GM12878 (cell line): ENCODE data around the gene RHEB. TPM values are rescaled to one million over a fixed set of nuclear protein-coding genes. Genes with fewer than 3 reads are reported as not detected.

Source experiments
- ATAC-seq: fragments of 200-7000 bp; cut with Tn5 transposase; 3 replicates; pipeline ENCODE4 v1.9.1; 2020; ENCODE audit warnings: mild to moderate bottlenecking, moderate library complexity
- BruUV-seq: library from RNA; stranded (reverse); fragments of 400-500 nt; replicated peaks from 2 replicates; lab custom pipeline; 2021; lab: Mats Ljungman, UMichigan
- CTCF ChIA-PET: fragments of 300-600 bp; sonication (Branson Sonifier 250); formaldehyde crosslinking; extraction: SDS; loops from one replicate; lab custom pipeline; 2021; ENCODE audit warnings: inconsistent platforms; lab: Yijun Ruan, JAX
- POLR2A ChIA-PET: fragments of 350-600 bp; formaldehyde crosslinking; extraction: SDS; loops from one replicate; lab custom pipeline; 2021; ENCODE audit warnings: inconsistent platforms; lab: Charles Lee
- RAD21 ChIA-PET: fragments of 300-600 bp; sonication (Branson Sonifier 250); formaldehyde crosslinking; loops from one replicate; lab custom pipeline; 2023; ENCODE audit warnings: antibody characterized with exemption; ENCODE audit not compliant: unreplicated experiment; lab: Charles Lee
- SMC1A ChIA-PET: fragments of 300-600 bp; sonication (Branson Sonifier 250); formaldehyde crosslinking; loops from one replicate; lab custom pipeline; 2023; ENCODE audit not compliant: unreplicated experiment, uncharacterized antibody; lab: Charles Lee
- DNase-seq: peaks from one replicate; pipeline ENCODE4 v3.0.0-alpha.2; 2011; ENCODE audit warnings: low read depth, low spot score
- FAIRE-seq: peaks from 3 replicates; lab custom pipeline; 2011; peaks lifted over from hg19 to GRCh38; lab: Jason Lieb, UNC
- H2AFZ ChIP-seq: 2 replicates; pipeline ENCODE4 v1.6.0; 2011; ENCODE audit warnings: low read depth, low read length, control low read depth; ENCODE audit not compliant: control insufficient read depth
- H3K27ac ChIP-seq: 2 replicates; pipeline ENCODE4 v1.5.1; 2011; ENCODE audit warnings: control low read depth; ENCODE audit not compliant: control insufficient read depth, insufficient read depth
- H3K27me3 ChIP-seq, 2 experiments: replicated peaks in 1 of 2; 2 replicates each; pipeline versions ENCODE4 v1.6.0 to v1.6.1; 2011; ENCODE audit warnings: low read length in 1 of 2; ENCODE audit not compliant: control insufficient read depth in 2 of 2, insufficient read depth in 2 of 2
- H3K36me3 ChIP-seq, 2 experiments: 2 replicates each; pipeline ENCODE4 v1.5.1; 2011; ENCODE audit warnings: low read length in 1 of 2; ENCODE audit not compliant: control insufficient read depth in 2 of 2, insufficient read depth in 2 of 2
- H3K4me1 ChIP-seq: 2 replicates; pipeline ENCODE4 v1.6.1; 2011; ENCODE audit warnings: mild to moderate bottlenecking, low read length, moderate library complexity, mixed read lengths; ENCODE audit not compliant: control insufficient read depth, insufficient read depth
- H3K4me2 ChIP-seq: 2 replicates; pipeline ENCODE4 v1.6.0; 2011; ENCODE audit warnings: control low read depth; ENCODE audit not compliant: control insufficient read depth, insufficient read depth
- H3K4me3 ChIP-seq: fragments of 200-600 bp; sonication (generic); 2 replicates; pipeline ENCODE4 v1.5.1; 2016
- H3K79me2 ChIP-seq: 2 replicates; pipeline ENCODE4 v1.6.0; 2011; ENCODE audit warnings: low read length; ENCODE audit not compliant: control insufficient read depth, insufficient read depth
- H3K9ac ChIP-seq: 2 replicates; pipeline ENCODE4 v1.8.0; 2011; ENCODE audit warnings: low read length, control low read depth, mixed read lengths; ENCODE audit not compliant: control insufficient read depth, insufficient read depth
- H3K9me3 ChIP-seq: replicated peaks from 3 replicates; pipeline ENCODE4 v1.5.1; 2011; ENCODE audit warnings: mild to moderate bottlenecking, low read length; ENCODE audit not compliant: control insufficient read depth, insufficient read depth
- H4K20me1 ChIP-seq: 2 replicates; pipeline ENCODE4 v1.6.0; 2011; ENCODE audit not compliant: control insufficient read depth, insufficient read depth
- ATF3 ChIP-seq: IDR thresholded peaks from 2 replicates; pipeline ENCODE4 v1.6.1; 2011; ENCODE audit warnings: low read depth, mild to moderate bottlenecking, low read length, moderate library complexity, borderline replicate concordance; ENCODE audit errors: extremely low read depth
- CBX5 ChIP-seq: sonication (generic); IDR thresholded peaks from 2 replicates; pipeline ENCODE4 v1.6.1; 2016; ENCODE audit warnings: low read depth, moderate library complexity, mild to moderate bottlenecking, inconsistent platforms
- CREB1 ChIP-seq: IDR thresholded peaks from 2 replicates; pipeline ENCODE4 v1.6.1; 2012; ENCODE audit warnings: low read depth, mild to moderate bottlenecking, inconsistent platforms
- EZH2 ChIP-seq: IDR thresholded peaks from 2 replicates; pipeline ENCODE4 v1.6.1; 2012; ENCODE audit warnings: low read depth, mild to moderate bottlenecking, control low read depth, inconsistent platforms, low read length, borderline replicate concordance; ENCODE audit not compliant: control insufficient read depth
- FOXK2 ChIP-seq: fragments of 450-650 bp; IDR thresholded peaks from 2 replicates; pipeline ENCODE4 v1.6.1; 2017; ENCODE audit warnings: mild to moderate bottlenecking, moderate library complexity
- HCFC1 ChIP-seq: fragments of 150-350 bp; IDR thresholded peaks from 2 replicates; pipeline ENCODE4 v1.6.1; 2014; ENCODE audit warnings: low read length
- KAT2A ChIP-seq: conservative IDR thresholded peaks from 2 replicates; pipeline ENCODE4 v1.6.1; 2011; ENCODE audit warnings: low read depth, low read length; ENCODE audit not compliant: control insufficient read depth
- MYB ChIP-seq: fragments of 150-350 bp; IDR thresholded peaks from 2 replicates; pipeline ENCODE4 v1.6.1; 2014; ENCODE audit warnings: mild to moderate bottlenecking, low read depth, low read length, borderline replicate concordance
- NBN ChIP-seq: fragments of 450-650 bp; IDR thresholded peaks from 2 replicates; pipeline ENCODE4 v1.6.1; 2016
- NFXL1 ChIP-seq: fragments of 450-650 bp; IDR thresholded peaks from 2 replicates; pipeline ENCODE4 v1.6.1; 2017; ENCODE audit warnings: antibody characterized with exemption, mild to moderate bottlenecking, borderline replicate concordance
- NFYB ChIP-seq: IDR thresholded peaks from 2 replicates; pipeline ENCODE4 v1.6.1; 2011; ENCODE audit warnings: low read depth, mild to moderate bottlenecking, low read length, improper control_type of control experiment, moderate library complexity; ENCODE audit not compliant: insufficient read depth
- NR2F1 ChIP-seq: fragments of 450-650 bp; conservative IDR thresholded peaks from 2 replicates; pipeline ENCODE4 v1.6.1; 2017; ENCODE audit warnings: mild to moderate bottlenecking
- NRF1 ChIP-seq: conservative IDR thresholded peaks from 2 replicates; pipeline ENCODE4 v1.6.1; 2011; ENCODE audit warnings: mild to moderate bottlenecking, low read depth, low read length, improper control_type of control experiment
- RB1 ChIP-seq: fragments of 450-650 bp; formaldehyde crosslinking; IDR thresholded peaks from 2 replicates; pipeline ENCODE4 v1.6.1; 2017; ENCODE audit warnings: mild to moderate bottlenecking, borderline replicate concordance
- RCOR1 ChIP-seq: conservative IDR thresholded peaks from 2 replicates; pipeline ENCODE4 v1.6.1; 2012; ENCODE audit warnings: low read depth, low read length, improper control_type of control experiment
- RFX5 ChIP-seq: IDR thresholded peaks from 2 replicates; pipeline ENCODE4 v1.6.1; 2011; ENCODE audit warnings: low read depth, low read length, improper control_type of control experiment
- RUNX3 ChIP-seq: IDR thresholded peaks from 2 replicates; pipeline ENCODE4 v1.6.1; 2012; ENCODE audit warnings: low read length, inconsistent platforms
- SMAD1 ChIP-seq: fragments of 450-650 bp; IDR thresholded peaks from 2 replicates; pipeline ENCODE4 v1.6.1; 2018; ENCODE audit warnings: mild to moderate bottlenecking, low read depth; ENCODE audit not compliant: partially characterized antibody
- SPI1 ChIP-seq: IDR thresholded peaks from 2 replicates; pipeline ENCODE4 v1.6.1; 2011; ENCODE audit warnings: low read depth, mild to moderate bottlenecking, low read length, moderate library complexity, borderline replicate concordance; ENCODE audit not compliant: insufficient read depth
- STAT3 ChIP-seq: IDR thresholded peaks from 2 replicates; pipeline ENCODE4 v1.6.1; 2011; ENCODE audit warnings: low read depth, low read length, improper control_type of control experiment
- TCF3 ChIP-seq: IDR thresholded peaks from 2 replicates; pipeline ENCODE4 v1.6.1; 2012; ENCODE audit warnings: low read depth, mild to moderate bottlenecking, low read length, borderline replicate concordance; ENCODE audit not compliant: insufficient read depth
- ZNF207 ChIP-seq: fragments of 450-650 bp; IDR thresholded peaks from 2 replicates; pipeline ENCODE4 v1.6.1; 2014; ENCODE audit warnings: antibody characterized with exemption, mild to moderate bottlenecking, borderline replicate concordance
- WGBS: methylation state at CpG from one replicate; pipeline ENCODE4 v1.1.6; 2016; ENCODE audit warnings: low lambda C conversion rate; ENCODE audit not compliant: insufficient replicate concordance, insufficient coverage; ENCODE audit errors: missing lambda C conversion rate; 5-methylcytosine and 5-hydroxymethylcytosine counted together
- in situ Hi-C: fragments of 300-500 bp; cut with MboI; formaldehyde crosslinking; loops from 9 replicates; pipeline ENCODE4 v1.14.3; 2018; ENCODE audit warnings: mixed read lengths
- intact Hi-C: fragments of 100-400 bp; cut with micrococcal nuclease; formaldehyde crosslinking; loops from one replicate; pipeline ENCODE4 v1.14.2; 2022; ENCODE audit not compliant: unreplicated experiment
- polyA plus RNA-seq, 11 experiments: library from polyadenylated mRNA; depleted of rRNA in 4 of 11; unstranded in 6 of 11; stranded (reverse) in 5 of 11; fragments of >200 nt; fragmentation: Nextera tagmentation in 4 of 11; fragmentation: Illumina TruSeq in 1 of 11; extraction: Ambion mirVana in 4 of 11; extraction: Trizol in 1 of 11; gene quantifications; 1 replicate in 1 of 11; 2 replicates in 10 of 11; pipeline versions ENCODE4 v1.2.1 to v1.2.3, GENCODE V29; 2011 to 2016; ENCODE audit warnings: inconsistent platforms in 2 of 11, missing spikeins in 2 of 11, low read depth in 1 of 11
- total RNA-seq, 4 experiments: library from RNA; depleted of rRNA in 3 of 4; stranded (reverse); fragments of >200 nt in 3 of 4; fragmentation: Illumina TruSeq in 1 of 4; extraction: Trizol in 1 of 4; gene quantifications; 2 replicates each; pipeline versions ENCODE4 v1.2.1 to v1.2.3, GENCODE V29; 2013 to 2021
- TF ChIP-seq, protein P1 (sequence below): fragments of 450-650 bp; IDR thresholded peaks from 2 replicates; pipeline ENCODE4 v1.6.1; 2017; ENCODE audit warnings: borderline replicate concordance

Gene RHEB
- total and polyA plus RNA-seq, 10 of the 15 experiments (the other 5 are each of a cell fraction or from before 2014, with no cell fraction given) = 6.2 to 67.8 (median 38.0) TPM

- TF ChIP-seq ZNF207 (no peak), STAT3 (no peak), CBX5 (no peak), CREB1 (no peak), RFX5 (no peak), RUNX3 (no peak), HCFC1 (no peak), NRF1 (no peak), NFYB (no peak), NBN (no peak), SMAD1 (no peak)
- TF ChIP-seq, all 136 proteins: peak for 0
Measured at GRCh38 chr7:151442776-151443496, 76.8 kb downstream of the RHEB start (continued).

DNA sequence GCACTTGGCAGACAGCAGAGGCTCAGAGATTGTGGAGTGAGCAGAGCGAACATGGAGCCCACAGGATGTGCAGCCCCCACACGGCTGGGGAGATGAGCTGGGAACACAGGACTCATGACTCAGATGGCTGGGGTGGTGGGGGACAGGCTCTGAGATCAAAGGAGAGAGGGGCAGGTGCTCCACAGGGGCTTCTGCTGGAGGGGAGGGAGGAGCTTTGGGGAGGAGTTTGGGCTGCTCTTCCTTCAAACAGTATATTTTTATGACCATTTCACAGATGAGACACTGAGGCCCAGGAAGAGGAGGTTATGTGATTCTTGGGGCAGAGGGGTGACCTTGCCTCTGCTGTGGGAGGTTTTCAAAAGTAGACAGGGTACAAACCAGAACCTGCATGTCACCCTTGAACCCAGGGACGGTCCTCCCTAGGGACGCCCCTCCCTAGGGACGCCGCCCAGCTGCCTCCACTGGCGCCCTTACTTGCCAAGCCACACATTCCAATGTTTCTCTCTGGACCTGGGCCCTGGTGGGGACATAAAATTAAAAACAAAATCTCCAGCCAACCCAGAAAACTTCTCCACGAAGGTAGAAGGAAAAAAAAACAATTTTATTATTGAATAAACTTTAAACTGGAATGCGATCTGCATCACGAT is 78.8 kb downstream of the RHEB start:
- ChIA-PET POLR2A (interaction anchor here (0.6 kb wide), 1 partner anchor 29 kb away, joined by 6 read pairs; no protein-coding TSS in a partner anchor), RAD21 (no interaction called here), SMC1A (no interaction called here), CTCF (no interaction called here)
- H3K36me3 ChIP-seq = no peaks in the 10 kb centered on the region
- in situ Hi-C loops = loop anchor here (10.0 kb wide), 1 partner anchor 76 kb away; no protein-coding TSS in a partner anchor
- no peak overlapping the region for H3K9ac ChIP-seq
- no TSS peak for BruUV-seq
- H2AFZ ChIP-seq = no peak overlapping the region
- H3K4me3 ChIP-seq = no peak overlapping the region
- H3K4me1 ChIP-seq = no peaks in the 10 kb centered on the region
- FAIRE-seq (no peak), DNase-seq (no peak), ATAC-seq (no peak)
- peaks cover 0 to 2% of the 10 kb centered on the region in 2 experiments; a peak in 2 of 4 replicates for H3K27me3 ChIP-seq
- H3K4me2 ChIP-seq = no peak overlapping the region
- H3K79me2 ChIP-seq = no peaks in the 10 kb centered on the region
- no peaks in the 10 kb centered on the region for H4K20me1 ChIP-seq
- no peak overlapping the region for H3K27ac ChIP-seq
- intact Hi-C loops = no loop called here
- H3K9me3 ChIP-seq = no peaks in the 10 kb centered on the region
- 51% methylated on average over 10 of the region's 10 CpGs for WGBS
- TF ChIP-seq MYB (no peak), SPI1 (no peak), NR2F1 (no peak), RUNX3 (no peak), NBN (no peak), KAT2A (no peak), NFXL1 (no peak), FOXK2 (no peak), TCF3 (no peak), ATF3 (no peak), EZH2 (no peak), RCOR1 (no peak), RB1 (no peak)
- TF ChIP-seq, protein P1, sequence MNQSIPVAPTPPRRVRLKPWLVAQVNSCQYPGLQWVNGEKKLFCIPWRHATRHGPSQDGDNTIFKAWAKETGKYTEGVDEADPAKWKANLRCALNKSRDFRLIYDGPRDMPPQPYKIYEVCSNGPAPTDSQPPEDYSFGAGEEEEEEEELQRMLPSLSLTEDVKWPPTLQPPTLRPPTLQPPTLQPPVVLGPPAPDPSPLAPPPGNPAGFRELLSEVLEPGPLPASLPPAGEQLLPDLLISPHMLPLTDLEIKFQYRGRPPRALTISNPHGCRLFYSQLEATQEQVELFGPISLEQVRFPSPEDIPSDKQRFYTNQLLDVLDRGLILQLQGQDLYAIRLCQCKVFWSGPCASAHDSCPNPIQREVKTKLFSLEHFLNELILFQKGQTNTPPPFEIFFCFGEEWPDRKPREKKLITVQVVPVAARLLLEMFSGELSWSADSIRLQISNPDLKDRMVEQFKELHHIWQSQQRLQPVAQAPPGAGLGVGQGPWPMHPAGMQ = no peak
